Measurements from ENCODE around the gene EREG.
"Not testable (repeated sequence)": the region's sequence is repeated elsewhere in the genome, so short reads cannot be mapped to it uniquely, and the experiment has no call there.

The EREG gene

DNA sequence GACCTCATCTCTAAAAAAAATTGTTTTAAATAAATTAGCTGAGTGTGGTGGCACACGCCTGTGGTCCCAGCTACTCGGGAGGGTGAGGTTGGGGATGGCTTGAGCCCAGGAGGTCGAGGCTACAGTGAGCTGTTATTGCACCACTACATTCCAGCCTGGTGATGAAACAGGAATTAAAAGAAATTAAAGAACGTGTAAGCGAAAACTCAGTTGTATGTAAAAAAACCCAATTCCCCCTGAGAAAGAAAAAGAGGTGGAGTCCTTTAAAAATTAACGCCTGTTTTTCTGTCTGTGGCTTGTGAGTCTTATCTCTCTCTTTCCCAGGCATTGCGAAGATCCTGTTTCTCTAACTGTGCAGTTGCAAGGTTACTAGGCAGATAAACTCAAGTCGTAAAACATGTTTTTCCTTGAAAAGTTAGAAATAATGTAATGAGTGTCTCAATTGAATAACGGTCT, 34.6 kb upstream of the EREG start:
- no peak for TF ChIP-seq CTCF (IDR thresholded peaks at IDR 0.05; ENCODE audit: low read depth, low read length)
- H3K4me3 ChIP-seq (ENCODE audit: low read depth, low read length), result no peak overlapping the region

DNA sequence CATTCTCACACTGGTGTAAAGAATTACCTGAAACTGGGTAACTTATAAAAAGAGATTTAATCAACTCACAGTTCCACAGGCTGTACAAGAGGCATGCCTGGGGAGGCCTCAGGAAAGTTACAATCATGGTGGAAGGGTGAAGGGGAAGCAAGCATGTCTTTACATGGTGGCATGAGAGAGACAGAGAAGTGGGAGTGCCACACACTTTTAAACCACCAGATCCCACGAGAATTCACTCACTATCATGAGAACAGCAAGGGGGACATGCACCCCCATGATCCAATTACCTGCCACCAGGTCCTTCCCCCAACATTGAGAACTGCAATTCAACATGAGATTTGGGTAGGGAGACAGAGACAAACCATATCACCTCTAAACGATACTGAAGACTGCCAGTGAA, 33.7 kb upstream of the EREG start:
- no peak for TF ChIP-seq CTCF (IDR thresholded peaks at IDR 0.05; ENCODE audit: low read depth, low read length)
- H3K4me3 ChIP-seq (ENCODE audit: low read depth, low read length), result no peak overlapping the region

- H3K4me3 ChIP-seq (ENCODE audit: low read depth, low read length), result no peak overlapping the region
- no peak for TF ChIP-seq CTCF (IDR thresholded peaks at IDR 0.05; ENCODE audit: low read depth, low read length)
Observed at GRCh38 chr4:74331944-74332343, 33.0 kb upstream of the EREG start.

GRCh38 chr4:74334636-74335035, 30.3 kb upstream of the EREG start:
- H3K4me3 ChIP-seq (ENCODE audit: low read depth, low read length), result no peak overlapping the region
- TF ChIP-seq CTCF (IDR thresholded peaks at IDR 0.05; ENCODE audit: low read depth, low read length), result no peak

DNA sequence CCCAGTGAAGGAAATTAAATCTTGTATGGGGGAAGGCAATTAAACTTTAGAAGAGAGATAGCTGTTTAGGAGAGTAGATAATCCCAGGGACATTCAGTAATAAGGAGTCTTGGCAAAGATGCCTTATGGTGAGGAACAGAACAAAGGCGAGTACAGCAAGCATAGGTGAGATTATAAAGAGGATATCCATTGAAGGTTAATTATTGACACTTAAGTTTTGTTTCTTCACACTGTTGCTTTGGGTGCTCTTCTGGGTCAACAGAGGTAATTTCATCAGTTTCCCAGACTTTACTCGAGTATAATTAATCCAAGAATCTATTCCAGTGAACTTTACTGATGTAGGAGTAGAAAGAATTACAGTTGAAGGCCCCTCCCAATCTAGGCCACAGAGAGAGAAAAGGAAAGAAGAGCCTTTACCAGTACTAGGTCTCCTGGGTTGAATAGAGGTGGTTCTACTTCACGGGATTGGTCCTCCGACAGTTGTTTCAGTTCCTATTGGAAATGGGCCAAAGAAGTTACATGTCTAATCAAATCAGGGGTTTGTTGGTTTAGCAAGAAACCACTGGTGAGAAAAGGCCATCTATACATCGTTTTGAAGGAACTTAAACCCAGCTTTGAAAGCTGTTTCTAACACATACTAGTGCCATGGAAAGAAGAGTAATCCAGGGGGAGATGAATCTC, 29.5 kb upstream of the EREG start:
- H3K4me3 ChIP-seq (ENCODE audit: low read depth, low read length), result no peak overlapping the region
- no peak for TF ChIP-seq CTCF (IDR thresholded peaks at IDR 0.05; ENCODE audit: low read depth, low read length)

DNA sequence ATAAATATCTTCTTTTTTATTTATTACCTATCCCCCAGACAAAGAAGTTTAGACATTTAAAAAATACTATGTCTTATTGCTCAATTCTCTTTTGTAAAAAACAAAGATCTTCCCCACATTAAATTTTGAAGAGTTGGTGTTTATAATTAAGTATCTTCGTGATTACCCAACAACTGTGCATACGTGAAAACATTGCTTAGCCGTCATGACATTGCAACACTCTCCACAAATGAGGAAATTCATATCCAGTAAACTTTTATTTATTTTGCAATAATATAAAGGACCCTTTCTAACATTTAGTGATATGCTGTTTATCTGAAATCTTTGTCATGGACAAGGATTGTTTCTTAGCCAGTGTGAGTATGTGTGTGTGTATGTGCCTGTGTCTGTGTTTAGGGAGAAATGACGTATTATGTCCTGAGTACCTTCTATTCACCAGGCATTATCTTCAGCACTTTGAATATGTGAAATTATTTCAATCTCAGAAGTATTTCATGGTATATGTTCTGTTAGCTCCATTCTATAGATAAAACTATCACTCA, 26.1 kb upstream of the EREG start:
- no peak overlapping the region for H3K4me3 ChIP-seq (ENCODE audit: low read depth, low read length)
- no peak for TF ChIP-seq CTCF (IDR thresholded peaks at IDR 0.05; ENCODE audit: low read depth, low read length)

DNA sequence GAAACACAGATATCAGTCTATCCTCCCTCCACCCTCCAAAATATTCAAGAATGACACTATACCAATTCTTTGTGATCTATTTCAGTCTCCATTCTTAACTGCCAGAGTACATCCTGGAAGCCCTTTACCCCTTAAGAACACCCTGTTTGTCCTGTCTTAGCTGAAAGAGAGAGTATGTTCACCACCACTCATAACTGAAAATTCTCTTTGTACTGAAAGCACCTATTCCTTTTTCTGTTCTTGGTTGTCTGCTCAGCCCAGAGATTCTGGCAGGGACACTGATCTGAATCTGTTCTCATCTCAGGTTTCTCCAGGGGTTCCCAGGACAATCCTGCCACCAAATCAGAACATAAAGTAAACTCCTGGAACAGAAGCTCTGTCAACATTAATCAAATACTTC, 25.4 kb upstream of the EREG start:
- TF ChIP-seq CTCF (IDR thresholded peaks at IDR 0.05; ENCODE audit: low read depth, low read length), result no peak
- no peak overlapping the region for H3K4me3 ChIP-seq (ENCODE audit: low read depth, low read length)

GRCh38 chr4:74340421-74340820, 24.5 kb upstream of the EREG start:
- not testable (repeated sequence) for H3K4me3 ChIP-seq (ENCODE audit: low read depth, low read length)
